Stimulated activated effector memory CD8-positive, alpha-beta T cell treated with anti-CD3 and anti-CD28 coated beads, Interleukin-12 subunit alpha, Interleukin-12 subunit beta, amount 100 ng/mL, for 72 hours (primary cell): ENCODE measurements around the gene SLC35F6.
"Not testable (repeated sequence)": the region's sequence is repeated elsewhere in the genome, so short reads cannot be mapped to it uniquely, and the experiment has no call there.

Experiments
- ATAC-seq: fragments of 150-1000 bp; cut with Tn5 transposase; 2 replicates; pipeline ENCODE4 v1.10.0; 2021
- DNase-seq, 2 donors: peaks; one replicate each; pipeline ENCODE4 v3.0.0; 2021 to 2022; ENCODE audit warnings: low spot score in 2 of 2
- H3K27ac Mint-ChIP-seq: one replicate; pipeline ENCODE4 v1.8.0; 2022; ENCODE audit warnings: mild to moderate bottlenecking, mixed read lengths
- H3K36me3 Mint-ChIP-seq: one replicate; pipeline ENCODE4 v1.8.0; 2022; ENCODE audit warnings: mild to moderate bottlenecking, mixed read lengths
- H3K4me1 Mint-ChIP-seq: one replicate; pipeline ENCODE4 v1.8.0; 2022; ENCODE audit warnings: mixed read lengths
- H3K4me3 Mint-ChIP-seq: one replicate; pipeline ENCODE4 v1.8.0; 2022; ENCODE audit warnings: mild to moderate bottlenecking, mixed read lengths
- H3K9me3 Mint-ChIP-seq: one replicate; pipeline ENCODE4 v1.8.0; 2022; ENCODE audit warnings: mixed read lengths

Gene SLC35F6

DNA sequence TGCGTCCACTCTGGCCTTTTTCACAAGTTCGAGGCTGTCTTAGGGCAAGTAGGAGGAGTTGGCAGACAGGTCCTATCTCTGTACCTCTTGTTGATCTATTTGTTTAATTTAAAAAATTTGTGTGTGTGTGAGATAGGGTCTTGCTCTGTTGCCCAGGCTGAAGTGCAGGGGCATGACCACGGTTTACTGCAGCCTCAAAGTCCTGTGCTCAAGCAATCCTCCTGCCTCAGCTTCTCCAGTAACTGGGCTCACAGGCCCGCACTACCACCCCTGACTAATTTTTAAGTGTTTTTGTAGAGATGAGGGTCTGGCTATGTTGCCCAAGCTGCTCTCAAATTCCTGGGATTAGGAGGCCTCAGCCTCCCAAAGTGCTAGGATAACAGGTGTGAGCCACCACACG, 4.2 kb upstream of the SLC35F6 start:
- no peak for DNase-seq
- H3K4me3 Mint-ChIP-seq = no peak overlapping the region

DNA sequence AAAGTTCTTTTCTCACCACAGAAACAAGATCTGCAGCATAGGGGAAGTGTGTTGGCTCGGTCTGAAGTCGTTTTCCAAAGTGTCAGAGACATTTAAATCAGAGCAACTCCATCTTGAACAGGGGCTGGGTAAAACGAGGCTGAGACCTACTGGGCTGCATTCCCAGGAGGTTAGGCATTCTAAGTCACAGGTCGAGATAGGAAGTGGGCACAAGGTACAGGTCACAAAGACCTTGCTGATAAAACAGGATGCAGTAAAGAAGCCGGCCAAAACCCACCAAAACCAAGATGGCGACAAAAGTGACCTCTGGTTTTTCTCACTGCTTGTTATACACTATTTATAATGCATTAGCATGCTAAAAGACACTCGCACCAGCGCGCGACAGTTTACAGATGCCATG, 3.1 kb upstream of the SLC35F6 start:
- ATAC-seq, H3K4me3 Mint-ChIP-seq, H3K36me3 Mint-ChIP-seq, H3K9me3 Mint-ChIP-seq, H3K27ac Mint-ChIP-seq, DNase-seq: not testable (repeated sequence)
- peaks cover 30% of the 10 kb centered on the region for H3K4me1 Mint-ChIP-seq

More for the DNA sequence above, 4.2 kb upstream of the SLC35F6 start:
- no peak for ATAC-seq
- Mint-ChIP-seq H3K27ac (no peak overlapping the region), H3K9me3 (no peaks in the 10 kb centered on the region), H3K36me3 (peaks cover 4% of the 10 kb centered on the region), H3K4me1 (peaks cover 19% of the 10 kb centered on the region)

DNA sequence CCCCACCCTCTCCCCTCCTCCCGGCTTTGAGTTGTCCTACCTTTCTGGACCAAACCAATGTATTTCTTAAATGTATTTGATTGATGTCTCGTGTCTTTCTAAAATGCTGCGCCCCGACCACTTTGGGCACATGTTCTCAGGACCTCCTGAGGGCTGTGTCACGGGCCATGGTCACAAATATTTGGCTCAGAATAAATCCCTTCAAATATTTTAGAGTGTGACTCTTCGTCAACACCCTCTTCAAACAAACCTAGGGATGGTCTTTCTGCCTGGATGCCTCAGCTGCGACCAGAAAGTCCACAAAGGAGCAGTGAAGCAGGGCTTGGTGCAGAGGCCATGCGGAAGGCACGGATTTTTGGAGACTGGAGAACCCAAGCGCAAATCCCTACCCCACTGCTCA, 1.1 kb upstream of the SLC35F6 start:
- Mint-ChIP-seq H3K9me3 (no peaks in the 10 kb centered on the region), H3K36me3 (peaks cover 4% of the 10 kb centered on the region), H3K4me1 (peaks cover 31% of the 10 kb centered on the region), H3K4me3 (peak overlapping the region; percentile 84), H3K27ac (no peak overlapping the region)
- DNase-seq (no peak), ATAC-seq (no peak)

DNA sequence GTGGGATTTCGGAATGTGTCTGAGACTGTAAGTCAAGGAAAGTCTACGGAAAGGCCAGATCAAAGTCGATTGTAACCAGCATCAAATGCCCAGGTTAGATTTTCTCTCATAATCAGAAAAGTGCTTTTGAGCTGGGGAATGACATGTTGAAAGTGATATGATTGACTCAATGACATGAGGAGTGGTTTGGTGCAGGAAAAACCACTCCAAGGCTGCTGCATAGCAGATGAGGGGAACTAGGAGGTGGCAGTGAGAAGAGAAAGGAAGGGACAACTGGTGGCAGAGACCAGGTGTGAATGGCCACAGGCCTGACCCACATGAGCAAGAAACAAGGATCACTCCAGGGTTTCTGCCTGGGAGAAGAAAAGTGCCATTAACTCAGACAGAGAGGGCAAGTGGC, 822 bp downstream of the SLC35F6 start:
- H3K9me3 Mint-ChIP-seq = no peaks in the 10 kb centered on the region
- peaks cover 36% of the 10 kb centered on the region for H3K4me1 Mint-ChIP-seq
- peak overlapping the region; percentile 84 for H3K4me3 Mint-ChIP-seq
- ATAC-seq (no peak), DNase-seq (no peak)
- peaks cover 10% of the 10 kb centered on the region for H3K36me3 Mint-ChIP-seq
- peak overlapping the region; percentile 91 for H3K27ac Mint-ChIP-seq

DNA sequence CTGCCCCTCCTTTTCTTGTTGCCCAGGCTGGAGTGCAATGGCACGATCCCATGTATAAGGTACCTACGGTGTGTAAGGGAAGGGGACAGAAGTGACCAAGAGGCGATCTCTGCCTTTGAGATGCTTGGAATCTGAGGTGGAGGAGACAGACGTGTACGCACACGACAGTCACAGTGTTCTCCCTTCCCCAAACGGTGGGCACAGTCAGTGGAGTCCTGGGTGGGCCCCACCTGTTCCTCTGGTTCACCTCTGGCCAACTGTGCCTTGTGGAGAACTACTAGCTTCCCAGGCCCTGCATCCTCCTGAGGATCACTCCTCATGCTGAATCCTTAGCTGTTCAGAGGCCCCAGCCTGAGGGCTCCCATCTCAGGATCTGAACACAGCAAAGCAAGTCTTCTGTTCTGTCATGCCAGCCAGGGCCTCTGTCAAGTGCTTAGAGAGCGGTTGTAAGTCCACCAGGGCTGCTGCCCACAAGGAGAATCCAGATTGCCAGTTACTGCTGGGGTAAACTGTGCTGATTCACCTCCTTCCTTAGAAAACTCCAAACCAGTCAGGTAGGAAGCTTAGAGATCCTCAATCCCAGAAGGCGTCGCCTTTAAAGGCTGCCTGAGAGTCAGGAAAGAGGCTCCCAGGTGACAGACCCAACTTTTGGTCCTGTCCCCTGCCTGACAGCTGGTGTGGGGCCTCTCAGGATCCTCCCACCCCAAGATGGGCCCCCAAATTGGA, 1.6 kb downstream of the SLC35F6 start:
- peak overlapping the region; percentile 91 for H3K27ac Mint-ChIP-seq
- peak overlapping the region; percentile 84 for H3K4me3 Mint-ChIP-seq

DNA sequence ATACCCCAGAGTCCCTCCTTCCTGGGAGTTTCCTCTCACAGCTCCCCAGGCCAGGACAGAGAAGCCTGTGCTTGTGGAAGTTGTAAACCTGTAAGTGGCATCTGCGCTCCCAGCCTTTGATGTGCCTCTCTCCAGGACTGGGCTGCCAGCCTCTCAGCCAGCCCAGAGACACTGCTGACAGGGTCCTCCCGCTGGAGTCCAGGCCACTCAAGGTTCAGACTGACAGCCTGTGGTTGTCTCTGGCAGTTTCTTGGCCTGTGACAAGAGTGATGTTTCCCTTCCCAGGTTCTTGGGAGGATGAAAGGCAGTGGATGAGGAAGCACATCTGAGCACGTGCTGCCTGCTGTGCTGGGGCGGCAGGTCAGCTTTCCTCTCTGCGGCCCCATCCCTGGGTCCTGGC, 3.0 kb downstream of the SLC35F6 start:
- H3K4me3 Mint-ChIP-seq = no peak overlapping the region
- DNase-seq (no peak), ATAC-seq (no peak)
- no peaks in the 10 kb centered on the region for H3K9me3 Mint-ChIP-seq
- H3K4me1 Mint-ChIP-seq = peaks cover 53% of the 10 kb centered on the region
- H3K36me3 Mint-ChIP-seq = peaks cover 10% of the 10 kb centered on the region
- peak overlapping the region; percentile 69 for H3K27ac Mint-ChIP-seq

More for the DNA sequence above, 1.6 kb downstream of the SLC35F6 start:
- DNase-seq (no peak), ATAC-seq (no peak)
- H3K36me3 Mint-ChIP-seq = peaks cover 10% of the 10 kb centered on the region
- H3K9me3 Mint-ChIP-seq = no peaks in the 10 kb centered on the region
- peaks cover 38% of the 10 kb centered on the region for H3K4me1 Mint-ChIP-seq

DNA sequence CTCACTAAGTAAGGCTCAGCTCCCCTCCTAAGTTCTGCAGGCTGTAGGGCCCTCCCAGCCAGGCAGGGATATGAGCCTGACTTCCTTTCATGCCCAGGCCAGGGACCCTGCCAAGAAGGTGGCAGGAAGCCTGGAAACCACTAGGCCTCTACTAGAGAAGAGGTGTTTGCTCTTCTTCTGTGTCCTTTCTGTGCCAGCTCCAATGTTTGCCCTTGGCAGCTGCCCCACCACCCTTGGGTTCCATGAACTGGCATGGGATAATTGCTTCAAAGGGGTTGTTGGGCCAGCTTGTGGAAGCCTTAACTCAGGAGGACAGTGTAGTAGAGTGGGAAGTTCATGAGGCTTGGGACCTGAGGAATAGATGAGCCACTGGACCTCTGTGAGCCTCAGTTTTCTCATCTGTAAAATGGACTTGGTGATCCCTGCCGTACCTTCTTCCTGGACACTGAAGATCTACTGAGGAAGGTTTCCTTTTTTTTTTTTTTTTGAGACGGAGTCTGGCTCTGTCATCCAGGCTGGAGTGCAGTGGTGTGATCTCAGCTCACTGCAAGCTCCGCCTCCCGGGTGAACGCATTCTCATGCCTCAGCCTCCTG, 3.9 kb downstream of the SLC35F6 start:
- H3K4me1 Mint-ChIP-seq = peaks cover 61% of the 10 kb centered on the region

DNA sequence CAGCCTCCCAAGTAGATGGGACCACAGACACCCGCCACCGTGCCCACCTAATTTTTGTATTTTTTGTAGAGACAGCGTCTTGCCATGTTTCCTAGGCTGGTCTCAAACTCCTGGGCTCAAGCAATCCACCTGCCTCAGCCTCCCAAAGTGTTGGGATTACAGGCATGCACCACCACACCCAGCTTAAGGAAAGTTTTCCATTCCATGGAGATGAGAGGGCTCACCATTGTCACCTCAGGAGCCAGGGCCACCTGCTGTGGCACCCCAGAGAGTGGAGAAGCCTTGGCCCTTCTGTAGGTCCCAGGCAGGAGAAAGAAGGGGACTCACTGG, 4.6 kb downstream of the SLC35F6 start:
- H3K36me3 Mint-ChIP-seq = peaks cover 9% of the 10 kb centered on the region
- ATAC-seq = no peak
- H3K9me3 Mint-ChIP-seq = no peaks in the 10 kb centered on the region
- peaks cover 61% of the 10 kb centered on the region for H3K4me1 Mint-ChIP-seq
- DNase-seq = no peak
- H3K4me3 Mint-ChIP-seq = peak overlapping the region; percentile 42
- H3K27ac Mint-ChIP-seq = peak overlapping the region; percentile 64

More for the DNA sequence above, 3.9 kb downstream of the SLC35F6 start:
- ATAC-seq = no peak
- Mint-ChIP-seq H3K36me3 (peaks cover 10% of the 10 kb centered on the region), H3K27ac (peak overlapping the region; percentile 69), H3K9me3 (no peaks in the 10 kb centered on the region), H3K4me3 (no peak overlapping the region)
- no peak for DNase-seq

DNA sequence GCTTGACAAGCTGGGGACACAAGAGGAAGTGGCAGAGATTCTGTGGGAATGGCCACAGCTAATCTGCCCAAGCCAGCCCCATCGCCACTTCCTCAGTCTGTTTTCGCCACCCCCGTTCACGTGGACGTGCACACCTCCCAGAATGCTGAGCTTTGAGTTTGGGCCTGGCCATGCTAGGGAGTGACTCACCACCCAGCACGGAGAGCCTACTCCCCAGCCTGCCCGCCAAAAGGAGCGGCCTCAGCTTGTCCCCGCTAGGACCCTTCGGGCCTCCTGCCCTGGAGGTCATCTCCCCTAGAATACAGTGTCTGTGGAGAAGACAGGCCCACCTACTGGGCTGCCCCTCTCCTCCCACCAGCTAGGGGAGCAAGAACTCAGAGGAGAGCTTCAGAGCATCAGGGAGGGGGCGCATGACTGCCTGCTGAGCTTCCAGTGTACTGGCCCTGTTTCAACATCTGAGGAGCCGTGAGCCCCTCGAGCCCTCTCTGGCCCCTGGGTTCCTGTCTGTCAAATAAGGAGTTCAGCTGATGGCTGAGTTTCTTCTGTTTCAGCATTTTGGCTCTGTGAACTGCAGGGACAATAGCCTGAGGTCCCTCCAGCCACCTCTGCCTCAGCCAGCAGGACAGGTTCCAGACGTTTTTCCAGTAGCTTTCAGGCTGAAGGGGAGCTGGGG, 5.1 kb downstream of the SLC35F6 start:
- ATAC-seq (peak; percentile 73), DNase-seq (peak in 1 of 2 donors; percentile 64)
- H3K27ac Mint-ChIP-seq = peak overlapping the region; percentile 64
- peaks cover 61% of the 10 kb centered on the region for H3K4me1 Mint-ChIP-seq
- peak overlapping the region; percentile 42 for H3K4me3 Mint-ChIP-seq
- peaks cover 9% of the 10 kb centered on the region for H3K36me3 Mint-ChIP-seq
- no peaks in the 10 kb centered on the region for H3K9me3 Mint-ChIP-seq

DNA sequence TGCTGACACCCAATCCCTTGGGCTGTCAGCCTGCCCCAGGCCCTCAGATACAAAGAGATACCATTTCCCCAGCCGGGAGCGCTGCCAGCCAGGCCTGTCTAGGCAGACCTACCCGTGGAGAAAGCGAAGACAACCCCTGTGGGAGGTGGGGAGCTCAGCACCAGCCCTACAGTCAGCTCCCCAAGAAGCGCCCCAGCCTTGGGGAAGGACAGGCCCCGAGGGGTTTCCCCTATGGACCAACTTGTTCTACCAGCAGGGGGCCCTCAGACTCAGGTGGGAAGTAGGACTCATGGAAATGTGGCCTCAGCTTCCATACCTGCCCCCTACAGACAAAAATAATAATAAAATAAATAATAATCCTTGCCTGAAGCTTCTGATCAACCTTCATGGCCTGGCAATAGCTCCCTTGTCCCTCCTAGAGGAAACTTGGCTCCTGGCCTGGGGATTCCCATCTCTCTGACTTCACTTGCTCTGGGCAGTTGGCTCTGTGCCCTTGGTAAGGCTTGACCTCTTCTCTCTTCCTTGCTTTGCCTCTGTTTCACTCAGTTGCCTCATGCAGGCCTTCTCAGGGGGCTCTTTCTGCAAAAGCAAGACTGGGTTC, 7.0 kb downstream of the SLC35F6 start:
- H3K27ac Mint-ChIP-seq = peak overlapping the region; percentile 64
- ATAC-seq (no peak), DNase-seq (no peak)
- H3K9me3 Mint-ChIP-seq = no peaks in the 10 kb centered on the region
- H3K4me3 Mint-ChIP-seq = no peak overlapping the region
- H3K4me1 Mint-ChIP-seq = peaks cover 52% of the 10 kb centered on the region
- H3K36me3 Mint-ChIP-seq = peaks cover 28% of the 10 kb centered on the region

DNA sequence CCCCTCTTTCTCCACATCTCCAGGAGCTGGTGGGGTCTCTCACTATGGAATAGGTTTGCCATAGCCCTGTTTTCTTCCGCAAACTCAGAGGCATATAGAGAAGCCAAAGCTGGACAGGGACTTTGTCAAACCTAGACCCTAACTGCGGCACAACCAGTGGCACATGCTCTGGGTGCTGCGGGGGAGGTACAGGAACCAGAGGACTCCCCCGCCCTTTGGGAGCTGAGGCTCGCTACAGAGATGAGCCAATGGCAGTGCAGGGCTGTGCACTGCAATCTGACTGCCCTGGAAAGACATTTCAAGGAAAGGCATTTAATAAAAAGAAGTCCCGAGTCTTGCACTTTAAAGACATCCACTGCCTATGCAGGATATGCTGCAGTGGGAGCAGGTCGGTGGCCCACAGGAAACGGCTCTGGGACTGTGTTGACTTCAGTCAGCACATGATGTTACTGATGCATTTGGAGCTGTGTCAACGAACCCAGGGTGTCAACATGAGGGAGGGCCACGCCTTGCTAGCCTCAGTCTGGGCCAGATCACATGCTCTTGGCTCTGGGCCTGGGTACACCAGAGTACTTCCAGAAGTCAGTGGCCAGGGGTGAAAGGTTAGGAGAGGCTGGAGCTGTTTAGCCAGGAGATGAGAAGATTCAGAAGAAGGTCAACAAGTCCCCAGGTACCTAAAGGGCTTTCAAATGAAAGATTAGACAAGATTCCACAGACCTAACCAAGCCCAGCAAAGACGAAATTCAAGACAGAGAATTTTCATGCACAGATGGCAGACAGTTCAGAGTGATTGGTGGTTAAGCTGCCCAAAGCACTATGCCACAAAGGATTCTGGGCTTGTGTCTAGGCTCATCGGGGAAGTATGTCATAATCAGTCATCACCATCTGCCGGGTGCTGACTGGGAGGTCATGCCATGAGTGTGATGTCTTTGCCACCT, 8.2 kb downstream of the SLC35F6 start:
- Mint-ChIP-seq H3K36me3 (peaks cover 40% of the 10 kb centered on the region), H3K4me1 (peaks cover 57% of the 10 kb centered on the region), H3K9me3 (no peaks in the 10 kb centered on the region), H3K4me3 (peak overlapping the region; percentile 13), H3K27ac (peak overlapping the region; percentile 64)
- DNase-seq = no peak
- ATAC-seq = peak; percentile 85

DNA sequence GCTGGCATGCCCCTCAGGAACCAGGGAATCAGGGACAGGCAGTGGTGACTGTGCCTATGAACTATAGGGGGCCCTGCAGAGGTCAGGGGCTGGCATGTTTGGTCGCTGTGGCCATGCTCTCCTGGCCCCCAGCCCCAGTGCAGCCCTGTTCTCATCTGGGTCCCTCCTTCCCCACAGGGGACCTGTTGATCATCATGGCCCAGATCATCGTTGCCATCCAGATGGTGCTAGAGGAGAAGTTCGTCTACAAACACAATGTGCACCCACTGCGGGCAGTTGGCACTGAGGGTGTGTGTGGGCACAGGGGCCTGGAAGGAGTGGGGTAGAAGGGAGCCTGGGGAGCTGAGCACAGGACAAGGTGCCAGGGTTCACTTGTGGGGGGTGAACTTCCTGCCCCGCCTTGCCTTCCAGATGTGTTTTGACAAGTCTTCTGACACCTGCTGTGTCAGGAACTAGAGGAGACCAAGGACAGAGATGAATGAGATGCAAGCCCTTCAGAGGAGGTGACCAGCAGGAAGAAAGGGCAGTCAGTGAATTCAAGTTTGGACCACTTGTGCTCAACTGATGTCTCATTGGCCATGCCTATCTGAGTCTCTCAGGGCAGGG, 12.2 kb downstream of the SLC35F6 start:
- Mint-ChIP-seq H3K4me1 (peaks cover 36% of the 10 kb centered on the region), H3K4me3 (no peak overlapping the region), H3K9me3 (no peaks in the 10 kb centered on the region), H3K27ac (peak overlapping the region; percentile 70), H3K36me3 (peaks cover 67% of the 10 kb centered on the region)
- DNase-seq = no peak
- ATAC-seq = no peak

DNA sequence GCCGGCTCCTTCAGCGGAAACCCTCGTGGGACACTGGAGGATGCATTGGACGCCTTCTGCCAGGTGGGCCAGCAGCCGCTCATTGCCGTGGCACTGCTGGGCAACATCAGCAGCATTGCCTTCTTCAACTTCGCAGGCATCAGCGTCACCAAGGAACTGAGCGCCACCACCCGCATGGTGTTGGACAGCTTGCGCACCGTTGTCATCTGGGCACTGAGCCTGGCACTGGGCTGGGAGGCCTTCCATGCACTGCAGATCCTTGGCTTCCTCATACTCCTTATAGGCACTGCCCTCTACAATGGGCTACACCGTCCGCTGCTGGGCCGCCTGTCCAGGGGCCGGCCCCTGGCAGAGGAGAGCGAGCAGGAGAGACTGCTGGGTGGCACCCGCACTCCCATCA, 14.0 kb downstream of the SLC35F6 start:
- DNase-seq (no peak), ATAC-seq (peak; percentile 29)
- Mint-ChIP-seq H3K4me3 (no peak overlapping the region), H3K27ac (peak overlapping the region; percentile 81), H3K36me3 (peaks cover 67% of the 10 kb centered on the region), H3K4me1 (peaks cover 19% of the 10 kb centered on the region), H3K9me3 (no peaks in the 10 kb centered on the region)

DNA sequence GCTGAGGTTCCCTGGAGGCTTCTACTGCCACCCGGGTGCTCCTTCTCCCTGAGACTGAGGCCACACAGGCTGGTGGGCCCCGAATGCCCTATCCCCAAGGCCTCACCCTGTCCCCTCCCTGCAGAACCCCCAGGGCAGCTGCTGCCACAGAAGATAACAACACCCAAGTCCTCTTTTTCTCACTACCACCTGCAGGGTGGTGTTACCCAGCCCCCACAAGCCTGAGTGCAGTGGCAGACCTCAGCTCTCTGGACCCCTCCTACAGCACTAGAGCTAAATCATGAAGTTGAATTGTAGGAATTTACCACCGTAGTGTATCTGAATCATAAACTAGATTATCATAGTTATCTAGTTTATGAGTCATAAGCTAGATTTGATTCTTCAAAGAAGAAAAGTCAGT, 14.4 kb downstream of the SLC35F6 start:
- Mint-ChIP-seq H3K4me1 (peaks cover 19% of the 10 kb centered on the region), H3K4me3 (no peak overlapping the region), H3K36me3 (peaks cover 67% of the 10 kb centered on the region), H3K9me3 (no peaks in the 10 kb centered on the region), H3K27ac (peak overlapping the region; percentile 81)
- ATAC-seq = peak; percentile 45
- no peak for DNase-seq
